HG02885 (cell line): ENCODE data around the gene COL25A1.
"Not testable (repeated sequence)": the region's sequence is repeated elsewhere in the genome, so short reads cannot be mapped to it uniquely, and the experiment has no call there.

Source experiments
- ATAC-seq: cut with Tn5 transposase; IDR thresholded peaks from one replicate; pipeline ENCODE4 v1.9.1; 2021; ENCODE audit warnings: mild to moderate bottlenecking; ENCODE audit not compliant: unreplicated experiment, poor library complexity

Gene COL25A1

GRCh38 chr4:109146499-109146898, 156.0 kb downstream of the COL25A1 start:
- no peak for ATAC-seq

DNA sequence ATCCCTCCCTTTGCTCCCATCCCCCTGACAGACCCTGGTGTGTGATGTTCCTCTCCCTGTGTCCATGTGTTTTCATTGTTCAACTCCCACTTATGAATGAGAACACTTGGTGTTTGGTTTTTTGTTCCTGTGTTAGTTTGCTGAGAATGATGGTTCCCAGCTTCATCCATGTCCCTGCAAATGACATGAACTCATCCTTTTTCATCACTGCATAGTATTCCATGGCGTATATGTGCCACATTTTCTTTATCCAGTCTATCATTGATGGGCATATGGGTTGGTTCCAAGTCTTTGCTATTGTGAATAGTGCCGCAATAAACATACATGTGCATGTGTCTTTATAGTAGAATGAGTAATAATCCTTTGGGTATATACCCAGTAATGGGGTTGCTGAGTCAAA, 164.3 kb downstream of the COL25A1 start:
- ATAC-seq = not testable (repeated sequence)

GRCh38 chr4:109134921-109135320, 167.5 kb downstream of the COL25A1 start:
- ATAC-seq = no peak

DNA sequence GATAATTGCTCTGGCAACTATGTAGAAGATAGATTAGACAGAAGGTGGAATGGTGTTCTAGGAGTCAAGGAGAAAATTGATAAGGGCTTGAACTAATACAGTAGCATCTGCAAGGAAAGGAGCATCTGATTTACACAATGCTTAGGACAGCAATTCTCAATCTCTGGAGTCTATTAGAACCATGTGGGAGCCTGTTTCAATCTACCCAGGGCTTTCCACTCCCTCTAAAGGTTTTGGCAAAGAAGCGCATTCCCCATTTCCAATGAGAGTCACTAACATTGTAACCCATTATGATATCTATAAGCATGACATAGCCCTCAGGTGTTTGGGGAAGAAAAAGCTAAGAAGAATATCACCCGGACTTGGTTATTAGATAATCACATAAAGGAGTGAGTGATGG, 168.2 kb downstream of the COL25A1 start:
- ATAC-seq = no peak

GRCh38 chr4:109131559-109131958, 170.9 kb downstream of the COL25A1 start:
- no peak for ATAC-seq

DNA sequence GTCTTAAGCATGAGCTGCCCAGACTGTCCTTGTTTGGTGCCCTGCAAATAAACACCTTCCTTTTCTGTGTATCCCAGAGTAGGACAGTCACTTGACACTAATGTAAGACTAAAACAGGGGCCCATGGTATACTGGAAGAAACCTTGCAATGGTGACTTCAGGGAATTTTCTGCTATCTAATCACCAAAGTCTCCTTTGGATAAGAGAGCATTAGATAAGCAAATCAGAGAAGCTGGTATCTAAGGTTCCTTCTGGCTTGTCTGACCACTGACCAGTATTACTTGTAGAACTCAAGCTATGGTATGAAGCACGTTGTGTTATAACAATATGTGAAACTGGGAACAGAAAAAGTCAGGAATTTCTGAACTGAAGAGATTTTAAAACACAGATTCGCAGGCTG, 173.9 kb downstream of the COL25A1 start:
- ATAC-seq = no peak

DNA sequence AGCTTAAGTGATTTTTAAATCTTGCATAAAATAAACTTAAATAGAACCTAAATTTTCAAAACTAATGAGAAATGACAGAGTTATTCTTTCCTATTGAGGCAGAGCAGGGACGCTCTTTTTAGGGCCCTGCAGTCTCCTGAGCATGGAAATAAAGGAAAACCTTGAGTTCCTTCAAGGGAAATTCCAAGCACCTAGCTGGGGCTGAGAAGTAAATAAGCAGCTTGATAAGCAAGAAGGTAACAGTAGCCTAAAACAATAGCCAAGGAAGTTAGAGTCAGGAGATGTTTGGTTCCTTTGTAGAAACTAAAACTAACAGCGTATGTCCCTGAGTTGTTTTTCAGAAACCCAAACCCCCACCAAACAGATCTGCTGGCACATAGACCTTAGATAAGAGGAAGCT, 174.6 kb downstream of the COL25A1 start:
- ATAC-seq = no peak

- no peak for ATAC-seq
These were observed 175.6 kb downstream of the COL25A1 start for GRCh38 chr4:109126856-109127255.

GRCh38 chr4:109125084-109125483, 177.4 kb downstream of the COL25A1 start:
- no peak for ATAC-seq

GRCh38 chr4:109123951-109124350, 178.5 kb downstream of the COL25A1 start:
- ATAC-seq = no peak

- no peak for ATAC-seq
These were observed 180.9 kb downstream of the COL25A1 start for GRCh38 chr4:109121561-109121960.

- ATAC-seq = no peak
These were observed 182.6 kb downstream of the COL25A1 start for GRCh38 chr4:109119852-109120251.

- no peak for ATAC-seq
These were observed 183.8 kb downstream of the COL25A1 start for GRCh38 chr4:109118635-109119034.

GRCh38 chr4:109114501-109114900, 188.0 kb downstream of the COL25A1 start:
- ATAC-seq = no peak

DNA sequence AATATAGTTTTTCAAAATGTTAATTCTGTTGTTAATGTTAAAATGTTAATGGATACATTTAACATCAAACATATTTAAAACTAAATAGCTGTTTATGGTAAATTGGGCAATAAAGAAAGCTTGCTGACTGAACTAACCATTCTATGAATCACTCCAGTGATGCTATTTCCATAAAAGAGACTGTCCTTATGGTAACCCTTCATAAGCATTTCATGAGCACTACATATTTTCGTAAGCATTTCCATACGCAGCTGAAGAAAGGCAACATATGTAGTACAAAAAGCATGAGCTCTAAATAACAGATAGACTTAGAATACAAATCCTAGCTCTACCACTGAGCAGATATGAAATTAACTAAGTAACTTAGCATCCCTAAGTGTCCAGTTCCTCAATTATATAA, 188.9 kb downstream of the COL25A1 start:
- no peak for ATAC-seq

DNA sequence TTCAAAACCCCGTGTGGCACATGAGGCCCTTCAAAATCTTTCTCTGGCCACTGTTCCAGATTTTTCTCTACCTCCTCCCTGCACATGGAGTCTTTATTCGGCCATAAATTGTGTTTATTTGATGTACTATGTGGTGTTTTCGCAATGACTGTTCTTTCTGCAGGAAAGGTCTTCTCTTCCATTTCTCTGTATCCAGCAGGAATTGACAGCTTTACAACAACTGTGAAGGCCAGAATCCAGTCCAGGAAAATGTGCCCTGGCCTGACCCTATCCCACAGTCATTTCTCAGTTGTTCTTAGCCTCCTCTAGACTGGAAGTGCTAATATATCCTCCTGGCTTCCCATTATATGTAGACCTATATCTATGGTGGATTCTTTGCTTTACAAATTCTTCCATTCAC, 191.4 kb downstream of the COL25A1 start:
- ATAC-seq = no peak

DNA sequence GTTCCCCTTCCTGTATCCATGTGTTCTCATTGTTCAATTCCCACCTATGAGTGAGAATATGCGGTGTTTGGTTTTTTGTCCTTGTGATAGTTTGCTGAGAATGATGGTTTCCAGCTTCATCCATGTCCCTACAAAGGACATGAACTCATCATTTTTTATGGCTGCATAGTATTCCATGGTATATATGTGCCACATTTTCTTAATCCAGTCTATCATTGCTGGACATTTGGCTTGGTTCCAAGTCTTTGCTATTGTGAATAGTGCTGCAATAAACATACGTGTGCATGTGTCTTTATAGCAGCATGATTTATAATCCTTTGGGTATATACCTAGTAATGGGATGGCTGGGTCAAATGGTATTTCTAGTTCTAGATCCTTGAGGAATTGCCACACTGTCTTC, 194.2 kb downstream of the COL25A1 start:
- ATAC-seq = not testable (repeated sequence)

GRCh38 chr4:109094056-109094455, 208.4 kb downstream of the COL25A1 start:
- no peak for ATAC-seq

DNA sequence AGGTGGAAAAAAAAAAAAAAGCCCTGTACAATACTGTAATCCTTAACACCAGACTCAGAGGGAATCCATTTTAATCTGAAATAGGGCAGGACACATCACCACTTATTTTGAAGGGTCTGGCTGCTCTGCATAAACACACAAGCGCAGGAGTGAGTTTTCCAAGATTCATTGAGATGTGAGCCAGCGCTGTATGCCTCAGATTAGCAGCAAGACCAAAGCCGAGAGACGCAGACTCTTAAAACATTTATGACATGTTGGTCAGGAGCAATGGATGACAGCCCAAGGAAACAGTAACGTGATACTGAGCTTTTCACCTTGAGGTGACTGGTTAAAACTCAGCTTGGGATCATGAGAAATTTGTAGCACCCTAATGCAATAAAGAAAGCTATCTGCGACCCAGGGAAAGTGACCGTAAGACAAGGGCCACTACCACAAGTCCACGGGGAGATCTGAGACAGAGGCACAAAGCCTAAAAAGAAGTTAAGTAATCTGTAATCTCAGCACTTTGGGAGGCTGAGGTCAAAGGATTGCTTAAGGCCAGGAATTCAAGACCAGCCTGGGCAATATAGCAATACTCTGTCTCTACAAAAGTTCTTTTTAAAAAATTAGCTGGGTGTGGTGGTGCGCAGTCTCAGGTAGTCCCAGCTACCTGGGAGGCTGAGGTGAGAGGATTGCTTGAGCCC, 210.6 kb downstream of the COL25A1 start:
- ATAC-seq = no peak

- no peak for ATAC-seq
These were observed 218.5 kb downstream of the COL25A1 start for GRCh38 chr4:109083911-109084310.

DNA sequence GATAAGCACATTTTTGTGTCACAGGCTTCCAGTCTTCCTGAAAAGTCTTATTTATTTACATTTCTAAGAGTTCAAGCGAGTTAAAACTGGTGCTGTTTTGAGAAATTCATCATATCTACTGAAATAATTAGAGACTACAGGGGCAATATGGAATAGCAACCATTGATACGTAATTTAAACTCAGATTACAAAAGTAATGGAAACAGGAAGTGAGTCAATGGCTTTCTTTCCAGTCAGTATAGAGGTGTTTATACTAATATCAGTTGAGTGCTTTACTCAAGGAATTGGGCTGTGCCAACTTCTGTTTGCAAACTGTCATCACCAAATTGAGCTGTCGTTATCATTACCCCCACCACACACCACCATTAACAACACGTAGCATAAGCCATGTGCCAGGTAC, 222.7 kb downstream of the COL25A1 start:
- no peak for ATAC-seq

DNA sequence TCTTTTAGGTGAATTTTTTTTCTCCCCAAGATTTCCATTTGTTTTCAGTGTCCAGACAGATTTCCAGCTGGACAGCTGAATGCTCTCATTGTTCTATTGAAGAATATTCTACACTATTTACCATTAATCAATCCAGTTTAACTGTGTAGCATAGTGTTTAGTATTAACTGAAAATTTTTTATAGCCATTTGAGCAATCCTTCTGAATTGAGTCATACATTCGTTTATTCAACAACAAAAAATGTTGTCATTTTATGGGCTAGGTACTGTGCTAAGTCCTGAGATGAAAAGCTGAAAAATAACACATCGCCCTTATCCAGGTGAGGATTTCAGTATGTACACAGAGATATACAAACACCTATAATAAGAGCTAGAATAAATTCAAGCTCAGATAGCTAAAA, 223.3 kb downstream of the COL25A1 start:
- no peak for ATAC-seq

DNA sequence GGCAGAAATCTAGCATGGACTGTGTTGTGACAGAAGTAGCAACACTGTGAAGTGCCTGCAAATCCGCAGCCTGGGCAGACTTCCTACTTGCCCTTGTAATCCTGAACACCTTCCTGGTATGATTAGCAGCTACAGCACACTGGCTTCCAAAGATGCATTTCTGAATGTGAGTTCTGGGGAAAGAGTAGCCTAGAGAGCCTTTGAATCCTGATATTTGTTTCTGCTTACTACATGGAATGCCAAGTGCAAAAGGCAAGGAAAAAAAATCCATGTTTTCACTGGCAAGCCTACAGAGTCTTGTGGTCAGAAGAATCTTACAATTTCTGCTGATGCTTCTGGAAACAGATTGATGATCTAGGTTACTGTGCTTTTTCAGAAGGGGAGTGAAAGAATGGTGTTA, 223.7 kb downstream of the COL25A1 start:
- ATAC-seq = no peak
